Right ventricle myocardium inferior (tissue), 1 donor: ENCODE measurements around the gene EIF3K. TPM values are rescaled to one million over a fixed set of nuclear protein-coding genes. Genes with fewer than 3 reads are reported as not detected.
"Not testable (repeated sequence)": the region's sequence is repeated elsewhere in the genome, so short reads cannot be mapped to it uniquely, and the experiment has no call there.

ENCODE experiments used
- ATAC-seq: fragments of 200-7000 bp; cut with Tn5 transposase; one replicate; pipeline ENCODE4 v1.9.1; 2020; ENCODE audit warnings: mild to moderate bottlenecking, moderate library complexity
- DNase-seq: peaks from one replicate; pipeline ENCODE4 v3.0.0; 2021; ENCODE audit errors: missing footprints
- intact Hi-C: fragments of 100-400 bp; cut with DNase I; formaldehyde crosslinking; loops from one replicate; pipeline ENCODE4 v1.11.0; 2022
- long read RNA-seq: library from polyadenylated mRNA; unstranded; transcript quantifications from one replicate; pipeline ENCODE4 v2.0.0, GENCODE V29; 2021
- total RNA-seq: library from RNA; stranded (reverse); fragmentation: NEBNext Ultra II Directional; extraction: Animal tissue kit (Norgen Biotek cat#: 25700); gene quantifications from one replicate; pipeline ENCODE4 v1.2.1, GENCODE V29; 2021
- donor health status: DM: no; HTN: yes; CAD: no; lungs with severe emphysema.

EIF3K gene
- total RNA-seq, result 660 TPM
- long read RNA-seq, transcript EIF3K-201 (8 exons, 864 nt), result major isoform, 192 of 323 reads
- long read RNA-seq, transcript EIF3K-211 (7 exons, 670 nt), result minor isoform, 7 of 323 reads
- long read RNA-seq, partial matches to known transcripts, result 119 of 323 reads
- long read RNA-seq, other reads (novel, unspliced or antisense), result 2 of 323 reads

GRCh38 chr19:38618590-38619360 is at the start of gene EIF3K:
TSS of gene EIF3K (plus strand) at chr19:38619188. CDS start at chr19:38619269, 81 bp downstream.
- intact Hi-C loops, result loop anchor here (5.0 kb wide), 1 partner anchor 279 kb away; the partner anchor contains the start of genes NFKBIB and SIRT2
- ATAC-seq, result peak; percentile 96
- peak; percentile 100 for DNase-seq

- no peak for DNase-seq
- intact Hi-C loops, result no loop called here
- ATAC-seq, result no peak
Observed at GRCh38 chr19:38569368-38569983, 49.5 kb upstream of the EIF3K start.

GRCh38 chr19:38571682-38572081 is 47.3 kb upstream of the EIF3K start:
- ATAC-seq, result no peak
- intact Hi-C loops, result no loop called here
- no peak for DNase-seq

- intact Hi-C loops, result no loop called here
- DNase-seq, result no peak
- ATAC-seq, result no peak
Observed at GRCh38 chr19:38577826-38578225, 41.2 kb upstream of the EIF3K start.

- ATAC-seq, DNase-seq, intact Hi-C loops: not testable (repeated sequence)
Observed at GRCh38 chr19:38579304-38579703, 39.7 kb upstream of the EIF3K start.

GRCh38 chr19:38580080-38580479 is 38.9 kb upstream of the EIF3K start:
- no peak for ATAC-seq
- no peak for DNase-seq
- intact Hi-C loops, result no loop called here

- ATAC-seq, result no peak
- DNase-seq, result peak; percentile 48
- intact Hi-C loops, result no loop called here
Observed at GRCh38 chr19:38583219-38583984, 35.6 kb upstream of the EIF3K start.

GRCh38 chr19:38583985-38584305 is 35.0 kb upstream of the EIF3K start:
- ATAC-seq, result no peak
- intact Hi-C loops, result no loop called here
- no peak for DNase-seq

- no peak for DNase-seq
- ATAC-seq, result no peak
- intact Hi-C loops, result no loop called here
Observed at GRCh38 chr19:38587562-38587961, 31.4 kb upstream of the EIF3K start.

- ATAC-seq (no peak), DNase-seq (no peak)
- intact Hi-C loops, result no loop called here
Observed at GRCh38 chr19:38588041-38588440, 30.9 kb upstream of the EIF3K start.

- ATAC-seq (no peak), DNase-seq (no peak)
- intact Hi-C loops, result no loop called here
Observed at GRCh38 chr19:38592940-38593339, 26.0 kb upstream of the EIF3K start.

- DNase-seq (no peak), ATAC-seq (no peak)
- intact Hi-C loops, result no loop called here
Observed at GRCh38 chr19:38596057-38596981, 22.7 kb upstream of the EIF3K start.

GRCh38 chr19:38597075-38597474 is 21.9 kb upstream of the EIF3K start:
- DNase-seq (no peak), ATAC-seq (no peak)
- intact Hi-C loops, result no loop called here

GRCh38 chr19:38599722-38600121 is 19.3 kb upstream of the EIF3K start:
- ATAC-seq, result no peak
- intact Hi-C loops, result no loop called here
- DNase-seq, result no peak

GRCh38 chr19:38602856-38603255 is 16.1 kb upstream of the EIF3K start:
- ATAC-seq, intact Hi-C loops, DNase-seq: not testable (repeated sequence)

- ATAC-seq, result no peak
- intact Hi-C loops, result no loop called here
- DNase-seq, result no peak
Observed at GRCh38 chr19:38606131-38606530, 12.9 kb upstream of the EIF3K start.

GRCh38 chr19:38614289-38614688 is 4.7 kb upstream of the EIF3K start:
- DNase-seq, result no peak
- intact Hi-C loops, result no loop called here

GRCh38 chr19:38615007-38615581 is 3.9 kb upstream of the EIF3K start:
- intact Hi-C loops, result loop anchor here (5.0 kb wide), 1 partner anchor 282 kb away; the partner anchor contains the start of genes NFKBIB and SIRT2
- ATAC-seq (no peak), DNase-seq (no peak)

More at GRCh38 chr19:38614289-38614688, 4.7 kb upstream of the EIF3K start:
- no peak for ATAC-seq
